ENCODE results near the gene GOT2. TPM values are rescaled to one million over a fixed set of nuclear protein-coding genes. Genes with fewer than 3 reads are reported as not detected.

The GOT2 gene
- total and polyA plus RNA-seq, 2 of the 8 experiments (the other 6 are each of a cell fraction or from before 2014, with no cell fraction given), result 62.9 to 223 TPM

- Histone ChIP-seq H3K4me1 (replicated peaks in 1 of 4; ENCODE audit: control insufficient read depth in 3 of 4, insufficient read depth in 4 of 4, low read length in 3 of 4) (peaks cover 0 to 8% (median 2%) of the 10 kb centered on the region in 4 experiments; a peak in 3 of 7 replicates), H3K56ac (replicated peaks; ENCODE audit: insufficient read length, low read depth, low read length) (no peak overlapping the region), H4K20me1 (replicated peaks in 1 of 2; ENCODE audit: control insufficient read depth in 1 of 2, insufficient read depth in 2 of 2, low read length in 2 of 2) (peaks cover 2 to 5% of the 10 kb centered on the region in 2 experiments), H3K79me1 (ENCODE audit: low read depth, low read length) (peaks cover 2% of the 10 kb centered on the region; the same call in 1 of the 2 replicates), H4K8ac (ENCODE audit: extremely low read depth, insufficient read depth, low read length) (no peak overlapping the region), H3K23ac (ENCODE audit: insufficient read length) (no peak overlapping the region), H2BK5ac (ENCODE audit: low read depth, low read length) (peak overlapping the region; percentile 4; the same call in 1 of the 2 replicates), H3K9ac (replicated peaks in 1 of 4; ENCODE audit: extremely low read depth in 1 of 4, low read depth in 3 of 4, low read length in 3 of 4) (peak overlapping the region in 2 of 4 experiments; percentile 79 to 84; a peak in 2 of 7 replicates), H2AK5ac (ENCODE audit: low read depth, low read length) (no peak overlapping the region), H2BK120ac (replicated peaks; ENCODE audit: low read depth, low read length) (no peak overlapping the region), H2AFZ (ENCODE audit: low read length) (0 out of 2 replicates have a peak overlapping the region, but pooled peaks have one; percentile 84), H3K23me2 (ENCODE audit: low read depth, low read length) (peaks cover 6% of the 10 kb centered on the region), H3K9me3 (ENCODE audit: insufficient read depth in 2 of 2, low read depth in 1 of 2, low read length in 1 of 2) (no peaks in the 10 kb centered on the region), H3K14ac (ENCODE audit: insufficient read length) (no peak overlapping the region), H3K79me2 (ENCODE audit: control insufficient read depth in 1 of 2, insufficient read depth in 2 of 2, low read length in 2 of 2) (peaks cover 4 to 40% of the 10 kb centered on the region in 2 experiments), H2BK15ac (ENCODE audit: low read length) (peak overlapping the region; percentile 13; the same call in 1 of the 2 replicates), H3K27ac (ENCODE audit: low read depth, low read length) (no peak overlapping the region), H3K4ac (replicated peaks; ENCODE audit: insufficient read length, low read depth, low read length) (no peak overlapping the region), H3K4me2 (ENCODE audit: insufficient read depth in 1 of 2, low read depth in 2 of 2, low read length in 2 of 2) (peak overlapping the region in 1 of 2 experiments; percentile 57; a peak in 2 of 4 replicates), H3K27me3 (replicated peaks in 1 of 4; ENCODE audit: control insufficient read depth in 3 of 4, extremely low read depth in 1 of 4, insufficient read depth in 3 of 4, low read length in 3 of 4) (no peaks in the 10 kb centered on the region), H3K4me3 (ENCODE audit: extremely low read depth in 1 of 4, insufficient read depth in 2 of 4, low read depth in 3 of 4, low read length in 4 of 4) (peak overlapping the region in 3 of 4 experiments; percentile 89 to 90 (median 89); a peak in 5 of 8 replicates), H4K5ac (ENCODE audit: insufficient read length, low read depth, low read length) (no peak overlapping the region), H2BK12ac (ENCODE audit: low read depth, low read length) (no peak overlapping the region), H3K18ac (ENCODE audit: extremely low read depth, low read length) (no peak overlapping the region), H4K91ac (replicated peaks; ENCODE audit: insufficient read length, low read length) (no peak overlapping the region), H2BK20ac (ENCODE audit: low read length) (no peak overlapping the region), H3K36me3 (ENCODE audit: control insufficient read depth in 2 of 4, insufficient read depth in 4 of 4, low read length in 3 of 4) (peaks cover 0 to 13% (median 0%) of the 10 kb centered on the region in 4 experiments; a peak in 1 of 8 replicates)
- POLR2A ChIA-PET (ENCODE audit: partially characterized antibody), result interaction anchor here (0.6 to 1.4 kb wide), 5 partner anchors 11 to 398 kb away, joined by 3 to 4 read pairs (median 3); partner anchors contain the start of gene SLC38A7
- WGBS, 2 experiments (ENCODE audit: extremely low coverage in 1 of 2, insufficient coverage in 1 of 2, insufficient read length in 1 of 2, insufficient replicate concordance in 2 of 2, low coverage in 1 of 2, low lambda C conversion rate in 2 of 2, missing lambda C conversion rate in 1 of 2), result 45% methylated on average over 8 of the region's 8 CpGs; no CpG with 5 or more reads in 1 of the 2 experiments
- DNase-seq (ENCODE audit: low read depth in 1 of 2, low spot score in 2 of 2) (no peak), FAIRE-seq (no peak)
- TF ChIP-seq JUND (IDR thresholded peaks at IDR 0.05; ENCODE audit: low read length) (no peak), JUN (IDR thresholded peaks at IDR 0.05; ENCODE audit: low read depth, low read length) (no peak), FOSL1 (IDR thresholded peaks at IDR 0.05; ENCODE audit: insufficient read depth, low read depth, low read length) (no peak), GTF2F1 (IDR thresholded peaks at IDR 0.05; ENCODE audit: borderline replicate concordance, low read depth, low read length) (no peak), USF2 (IDR thresholded peaks at IDR 0.05; ENCODE audit: low read length) (no peak), POLR2A (IDR thresholded peaks at IDR 0.05; ENCODE audit: control extremely low read depth in 1 of 2, low read depth in 2 of 2, low read length in 2 of 2) (0 out of 3 replicates have a peak, but pooled peaks of 1 of the 2 experiments have one; percentile 6), HDAC2 (IDR thresholded peaks at IDR 0.05; ENCODE audit: borderline replicate concordance in 1 of 2, low read depth in 2 of 2, low read length in 2 of 2) (0 out of 4 replicates have a peak, but pooled peaks of 1 of the 2 experiments have one; percentile 21)
- CTCF ChIA-PET (ENCODE audit: partially characterized antibody), result interaction anchor here (0.7 to 2.4 kb wide), 5 partner anchors 11 to 26 kb away, joined by 3 to 9 read pairs (median 4); no protein-coding TSS in a partner anchor
Measured at GRCh38 chr16:58734459-58734787, 307 bp upstream of the GOT2 start.
